PFSK-1 (cell line): Measurements from ENCODE around the gene RHOBTB3.

Source experiments
- FOXP2 ChIP-seq: optimal IDR thresholded peaks from 2 replicates; pipeline ENCODE3; 2011; ENCODE audit warnings: borderline replicate concordance, control low read depth, inconsistent platforms; ENCODE audit not compliant: insufficient read depth; ENCODE audit errors: extremely low read length, extremely low read depth
- POLR2AphosphoS5 ChIP-seq: IDR thresholded peaks from 2 replicates; pipeline ENCODE4 v1.6.1; 2012; ENCODE audit warnings: low read depth, mild to moderate bottlenecking, control low read depth, low read length, moderate library complexity
- REST ChIP-seq, 2 experiments: IDR thresholded peaks; 2 replicates each; pipeline versions ENCODE4 v1.6.1 to v1.8.0; 2011 to 2012; ENCODE audit warnings: low read depth in 2 of 2, low read length in 2 of 2, control low read depth in 1 of 2, inconsistent platforms in 1 of 2, mild to moderate bottlenecking in 1 of 2, moderate library complexity in 1 of 2; ENCODE audit not compliant: insufficient read depth in 1 of 2
- SIN3A ChIP-seq: IDR thresholded peaks from 2 replicates; pipeline ENCODE4 v1.6.1; 2012; ENCODE audit warnings: mild to moderate bottlenecking, low read length, moderate library complexity, borderline replicate concordance; ENCODE audit not compliant: insufficient read depth
- TAF1 ChIP-seq: IDR thresholded peaks from 2 replicates; pipeline ENCODE4 v1.6.1; 2012; ENCODE audit warnings: low read length, control low read depth, borderline replicate concordance; ENCODE audit not compliant: insufficient read depth

The RHOBTB3 gene

GRCh38 chr5:95806687-95807086 is 75.6 kb downstream of the RHOBTB3 start:
- TF ChIP-seq SIN3A (no peak), POLR2AphosphoS5 (no peak), TAF1 (no peak), REST (IDR thresholded peaks at IDR 0.05; ENCODE audit: insufficient read depth in 1 of 2, low read depth in 2 of 2, low read length in 2 of 2) (no peak), FOXP2 (no peak)

- TF ChIP-seq SIN3A = no peak
- TF ChIP-seq TAF1 = no peak
- TF ChIP-seq REST (IDR thresholded peaks at IDR 0.05; ENCODE audit: insufficient read depth in 1 of 2, low read depth in 2 of 2, low read length in 2 of 2) = no peak
- no peak for TF ChIP-seq FOXP2
- TF ChIP-seq POLR2AphosphoS5 = no peak
Observed at GRCh38 chr5:95808013-95808685, 77.0 kb downstream of the RHOBTB3 start.

DNA sequence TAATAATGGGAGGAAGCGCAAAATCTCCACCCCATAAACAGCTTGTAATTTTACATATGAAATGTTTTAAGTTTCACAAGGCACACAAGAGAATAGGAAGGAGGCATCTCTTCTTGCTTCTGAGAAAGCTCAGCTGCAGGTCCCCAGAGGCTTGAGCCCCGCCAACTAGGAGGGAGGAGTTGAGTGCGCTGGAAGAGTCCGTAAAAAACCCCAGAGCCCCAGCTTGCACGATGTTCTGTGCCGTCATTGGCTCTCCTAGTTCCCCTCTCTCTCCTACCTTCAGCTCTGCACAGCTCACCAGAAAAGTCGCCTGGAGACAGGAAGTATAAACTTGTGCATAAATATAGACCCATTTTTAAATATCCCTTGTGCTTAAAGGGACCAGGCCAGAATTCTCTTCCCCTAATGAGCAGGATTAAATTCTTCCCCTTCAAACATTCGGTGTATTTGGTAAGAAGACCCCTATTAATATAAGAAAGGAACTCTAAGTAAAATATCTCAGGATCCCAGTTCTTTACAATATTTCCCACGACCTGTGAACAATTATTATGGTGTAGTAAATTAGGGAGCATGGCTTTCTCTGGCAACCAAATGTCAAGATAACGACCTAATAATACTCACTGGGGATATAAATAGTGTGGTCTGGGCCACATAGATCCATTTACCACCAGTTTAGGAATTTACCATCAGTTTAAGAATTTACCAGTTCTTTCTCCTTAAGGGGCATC is 77.7 kb downstream of the RHOBTB3 start:
- TF ChIP-seq POLR2AphosphoS5 (no peak), TAF1 (no peak), FOXP2 (no peak), SIN3A (no peak), REST (IDR thresholded peaks at IDR 0.05; ENCODE audit: insufficient read depth in 1 of 2, low read depth in 2 of 2, low read length in 2 of 2) (no peak)

- TF ChIP-seq REST (IDR thresholded peaks at IDR 0.05; ENCODE audit: insufficient read depth in 1 of 2, low read depth in 2 of 2, low read length in 2 of 2) (no peak), FOXP2 (no peak), SIN3A (no peak), TAF1 (no peak), POLR2AphosphoS5 (no peak)
Observed at GRCh38 chr5:95809414-95809960, 78.4 kb downstream of the RHOBTB3 start.
